ENCODE results near the gene CYP26B1. TPM values are rescaled to one million over a fixed set of nuclear protein-coding genes. Genes with fewer than 3 reads are reported as not detected.

The CYP26B1 gene
- total and polyA plus RNA-seq, 2 of the 8 experiments (the other 6 are each of a cell fraction or from before 2014, with no cell fraction given): 0.06 to 0.69 TPM

DNA sequence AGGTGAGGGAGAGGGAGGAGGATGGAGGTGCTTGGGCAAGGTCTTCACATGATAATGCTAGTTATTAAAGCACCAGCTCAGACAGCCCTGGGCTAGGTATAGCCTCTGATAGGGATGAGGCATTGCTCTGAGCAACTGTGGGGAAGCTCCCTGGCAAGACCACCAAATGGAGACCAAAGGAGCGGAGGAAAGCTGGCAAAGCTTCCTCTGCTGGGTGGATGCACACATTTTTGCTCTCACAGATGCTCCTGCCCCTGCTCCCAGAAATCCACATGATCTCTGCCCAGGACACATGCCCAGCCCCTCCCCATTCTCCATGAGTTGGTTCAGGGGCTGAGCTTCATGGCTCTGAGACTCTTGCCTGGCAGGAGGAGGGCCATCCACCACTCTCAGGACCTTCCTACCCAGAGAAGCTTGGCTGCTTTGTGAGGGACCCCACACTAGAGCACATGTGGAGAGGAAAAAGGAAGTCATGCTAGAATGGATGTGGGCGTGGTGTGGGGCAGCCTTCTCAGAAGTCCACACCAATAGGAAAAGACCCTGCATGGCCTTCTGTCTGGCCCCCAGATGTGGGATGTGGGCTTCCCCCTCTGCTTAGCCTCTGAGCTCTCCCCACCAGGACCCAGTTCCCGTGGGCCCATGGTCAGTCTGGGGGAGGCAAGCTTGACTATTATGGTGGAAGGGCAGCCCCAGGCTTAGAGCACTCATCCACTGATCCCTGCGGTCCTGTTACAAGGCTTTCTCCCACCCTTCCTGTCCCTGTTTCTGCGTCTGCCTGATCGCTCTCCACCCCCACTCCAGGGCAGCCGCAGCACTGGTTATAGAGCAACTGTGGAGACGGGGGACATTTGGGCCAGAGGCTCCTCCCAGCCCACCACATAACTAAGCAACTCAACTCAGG lies 10.5 kb upstream of the CYP26B1 start:
- H2AFZ ChIP-seq (ENCODE audit: low read length): no peak overlapping the region
- peak overlapping the region; percentile 57; the same call in 1 of the 2 replicates for H4K8ac ChIP-seq (ENCODE audit: extremely low read depth, insufficient read depth, low read length)
- H3K4me1 ChIP-seq (replicated peaks in 1 of 4; ENCODE audit: control insufficient read depth in 3 of 4, insufficient read depth in 4 of 4, low read length in 3 of 4): 0 out of 7 replicates have a peak, but pooled peaks cover 0 to 3% (median 0%) of the 10 kb centered on the region in 4 experiments
- H3K23me2 ChIP-seq (ENCODE audit: low read depth, low read length): no peaks in the 10 kb centered on the region
- H3K27me3 ChIP-seq (replicated peaks in 1 of 4; ENCODE audit: control insufficient read depth in 3 of 4, extremely low read depth in 1 of 4, insufficient read depth in 3 of 4, low read length in 3 of 4): no peaks in the 10 kb centered on the region; a peak in 2 of 7 replicates
- no peak for DNase-seq (ENCODE audit: low read depth in 1 of 2, low spot score in 2 of 2)
- H2BK12ac ChIP-seq (ENCODE audit: low read depth, low read length): no peak overlapping the region
- H3K79me2 ChIP-seq (ENCODE audit: control insufficient read depth in 1 of 2, insufficient read depth in 2 of 2, low read length in 2 of 2): no peaks in the 10 kb centered on the region
- H3K4me2 ChIP-seq (ENCODE audit: insufficient read depth in 1 of 2, low read depth in 2 of 2, low read length in 2 of 2): no peak overlapping the region
- no peaks in the 10 kb centered on the region for H3K79me1 ChIP-seq (ENCODE audit: low read depth, low read length)
- no peaks in the 10 kb centered on the region for H4K20me1 ChIP-seq (replicated peaks in 1 of 2; ENCODE audit: control insufficient read depth in 1 of 2, insufficient read depth in 2 of 2, low read length in 2 of 2)
- no peak for FAIRE-seq
- no peak overlapping the region for H3K23ac ChIP-seq (ENCODE audit: insufficient read length)
- H3K9me3 ChIP-seq (ENCODE audit: insufficient read depth in 2 of 2, low read depth in 1 of 2, low read length in 1 of 2): no peaks in the 10 kb centered on the region
- no peak overlapping the region for H3K56ac ChIP-seq (replicated peaks; ENCODE audit: insufficient read length, low read depth, low read length)
- no peak overlapping the region for H3K4ac ChIP-seq (replicated peaks; ENCODE audit: insufficient read length, low read depth, low read length)
- no peak overlapping the region for H3K18ac ChIP-seq (ENCODE audit: extremely low read depth, low read length)
- H2BK120ac ChIP-seq (replicated peaks; ENCODE audit: low read depth, low read length): no peak overlapping the region
- 83% methylated on average over 7 of the region's 8 CpGs; no CpG with 5 or more reads in 1 of the 2 experiments for WGBS, 2 experiments (ENCODE audit: extremely low coverage in 1 of 2, insufficient coverage in 1 of 2, insufficient read length in 1 of 2, insufficient replicate concordance in 2 of 2, low coverage in 1 of 2, low lambda C conversion rate in 2 of 2, missing lambda C conversion rate in 1 of 2)
- no peak overlapping the region for H3K27ac ChIP-seq (ENCODE audit: low read depth, low read length)
- ChIA-PET POLR2A (ENCODE audit: partially characterized antibody) (no interaction called here), CTCF (ENCODE audit: partially characterized antibody) (interaction anchor here (1.1 to 1.6 kb wide), 4 partner anchors 21 to 628 kb away, joined by 3 to 6 read pairs (median 4); no protein-coding TSS in a partner anchor)
- H2AK5ac ChIP-seq (ENCODE audit: low read depth, low read length): no peak overlapping the region
- H3K36me3 ChIP-seq (ENCODE audit: control insufficient read depth in 2 of 4, insufficient read depth in 4 of 4, low read length in 3 of 4): no peaks in the 10 kb centered on the region
- H2BK15ac ChIP-seq (ENCODE audit: low read length): no peak overlapping the region
- no peak overlapping the region for H4K5ac ChIP-seq (ENCODE audit: insufficient read length, low read depth, low read length)
- H4K91ac ChIP-seq (replicated peaks; ENCODE audit: insufficient read length, low read length): no peak overlapping the region
- no peak overlapping the region for H3K9ac ChIP-seq (replicated peaks in 1 of 4; ENCODE audit: extremely low read depth in 1 of 4, low read depth in 3 of 4, low read length in 3 of 4)
- no peak overlapping the region for H2BK5ac ChIP-seq (ENCODE audit: low read depth, low read length)
- H3K14ac ChIP-seq (ENCODE audit: insufficient read length): no peak overlapping the region
- H2BK20ac ChIP-seq (ENCODE audit: low read length): no peak overlapping the region
- no peak overlapping the region for H3K4me3 ChIP-seq (ENCODE audit: extremely low read depth in 1 of 4, insufficient read depth in 2 of 4, low read depth in 3 of 4, low read length in 4 of 4)

Measured in H1 (cell line).